ENCODE results near the gene IL1RAPL1. TPM values are rescaled to one million over a fixed set of nuclear protein-coding genes. Genes with fewer than 3 reads are reported as not detected.

The IL1RAPL1 gene
- total and polyA plus RNA-seq, 2 donors (not counting 1 experiment from before 2014, with no cell fraction given) = 0.25 to 2.8 TPM

DNA sequence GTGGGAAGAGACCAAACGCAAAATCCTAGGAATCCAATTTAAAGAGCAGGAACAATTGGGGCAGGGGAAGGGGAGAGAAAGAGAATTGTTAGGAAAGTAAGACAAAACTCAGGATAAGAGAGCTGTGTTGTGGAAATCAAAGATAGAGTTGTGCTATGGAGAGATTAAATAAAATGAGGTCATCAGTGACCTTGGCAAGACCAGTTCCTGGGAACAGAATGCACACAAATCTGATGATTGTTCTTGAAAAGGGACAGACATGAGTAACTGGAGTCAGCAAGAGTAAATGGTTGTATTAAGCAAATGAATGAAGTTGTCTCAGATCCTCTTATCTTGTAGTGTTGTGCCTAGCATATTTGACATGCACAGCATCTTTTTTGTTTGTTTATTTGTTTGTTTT, 267.4 kb downstream of the IL1RAPL1 start:
- H3K4me1 ChIP-seq (ENCODE audit: control insufficient read depth, extremely low read depth, insufficient read depth, low read length) = no peaks in the 10 kb centered on the region
- no peak overlapping the region for H3K27ac ChIP-seq (ENCODE audit: insufficient read depth, low read length)
- no peaks in the 10 kb centered on the region for H4K20me1 ChIP-seq (ENCODE audit: control insufficient read depth, extremely low read depth, insufficient read depth, low read length)
- H3K36me3 ChIP-seq (ENCODE audit: control insufficient read depth, insufficient read depth, low read length) = no peaks in the 10 kb centered on the region
- no peaks in the 10 kb centered on the region for H3K9me3 ChIP-seq (ENCODE audit: control insufficient read depth, insufficient read depth, low read depth, low read length)
- H3K27me3 ChIP-seq (ENCODE audit: control insufficient read depth, insufficient read depth, low read length) = no peaks in the 10 kb centered on the region
- no peak overlapping the region for H2AFZ ChIP-seq (ENCODE audit: low read length)
- no peak overlapping the region for H3K4me3 ChIP-seq (replicated peaks in 1 of 4; ENCODE audit: control extremely low read depth in 1 of 4, insufficient read depth in 1 of 4, low read depth in 3 of 4, low read length in 4 of 4)
- peak; percentile 5 to 25 for DNase-seq (ENCODE audit: low read depth in 2 of 2)
- TF ChIP-seq, protein P1, sequence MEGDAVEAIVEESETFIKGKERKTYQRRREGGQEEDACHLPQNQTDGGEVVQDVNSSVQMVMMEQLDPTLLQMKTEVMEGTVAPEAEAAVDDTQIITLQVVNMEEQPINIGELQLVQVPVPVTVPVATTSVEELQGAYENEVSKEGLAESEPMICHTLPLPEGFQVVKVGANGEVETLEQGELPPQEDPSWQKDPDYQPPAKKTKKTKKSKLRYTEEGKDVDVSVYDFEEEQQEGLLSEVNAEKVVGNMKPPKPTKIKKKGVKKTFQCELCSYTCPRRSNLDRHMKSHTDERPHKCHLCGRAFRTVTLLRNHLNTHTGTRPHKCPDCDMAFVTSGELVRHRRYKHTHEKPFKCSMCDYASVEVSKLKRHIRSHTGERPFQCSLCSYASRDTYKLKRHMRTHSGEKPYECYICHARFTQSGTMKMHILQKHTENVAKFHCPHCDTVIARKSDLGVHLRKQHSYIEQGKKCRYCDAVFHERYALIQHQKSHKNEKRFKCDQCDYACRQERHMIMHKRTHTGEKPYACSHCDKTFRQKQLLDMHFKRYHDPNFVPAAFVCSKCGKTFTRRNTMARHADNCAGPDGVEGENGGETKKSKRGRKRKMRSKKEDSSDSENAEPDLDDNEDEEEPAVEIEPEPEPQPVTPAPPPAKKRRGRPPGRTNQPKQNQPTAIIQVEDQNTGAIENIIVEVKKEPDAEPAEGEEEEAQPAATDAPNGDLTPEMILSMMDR (conservative IDR thresholded peaks at IDR 0.05 in 1 of 2, IDR thresholded peaks at IDR 0.05 in 1 of 2; ENCODE audit: low read depth in 1 of 2, low read length in 2 of 2) = no peak
- no peak for TF ChIP-seq EZH2 (IDR thresholded peaks at IDR 0.05; ENCODE audit: low read length, missing control alignments)
- no peak overlapping the region for H3K4me2 ChIP-seq (ENCODE audit: extremely low read depth, insufficient read depth, low read length)
- no peak overlapping the region for H3K9ac ChIP-seq (ENCODE audit: insufficient read depth, low read length)
- H3K79me2 ChIP-seq (ENCODE audit: control insufficient read depth, insufficient read depth, low read length) = no peaks in the 10 kb centered on the region

DNA sequence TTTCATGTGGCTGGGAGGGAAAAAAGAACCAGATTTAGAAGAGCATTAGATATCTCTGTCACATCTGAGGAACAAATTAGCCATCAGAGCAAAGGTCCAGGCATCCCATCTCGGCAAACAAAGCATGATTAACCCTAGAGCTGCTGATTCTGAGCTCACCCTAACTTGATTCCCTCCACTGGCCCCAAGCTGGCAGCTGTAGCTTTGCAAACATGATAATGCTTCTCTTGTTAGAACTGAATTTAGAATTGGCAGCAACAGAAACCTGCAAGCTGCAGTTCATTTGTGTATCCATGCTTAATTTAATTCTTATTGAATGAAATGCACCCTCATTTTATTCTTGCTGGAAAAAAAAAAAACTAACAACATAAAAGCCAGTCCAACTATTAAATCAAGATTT, 289.2 kb downstream of the IL1RAPL1 start:
- Histone ChIP-seq H4K20me1 (ENCODE audit: control insufficient read depth, extremely low read depth, insufficient read depth, low read length) (no peaks in the 10 kb centered on the region), H3K36me3 (ENCODE audit: control insufficient read depth, insufficient read depth, low read length) (no peaks in the 10 kb centered on the region), H3K27ac (ENCODE audit: insufficient read depth, low read length) (no peak overlapping the region), H3K4me1 (ENCODE audit: control insufficient read depth, extremely low read depth, insufficient read depth, low read length) (no peaks in the 10 kb centered on the region), H3K4me2 (ENCODE audit: extremely low read depth, insufficient read depth, low read length) (no peak overlapping the region), H3K9ac (ENCODE audit: insufficient read depth, low read length) (no peak overlapping the region), H3K79me2 (ENCODE audit: control insufficient read depth, insufficient read depth, low read length) (no peaks in the 10 kb centered on the region), H2AFZ (ENCODE audit: low read length) (no peak overlapping the region), H3K4me3 (replicated peaks in 1 of 4; ENCODE audit: control extremely low read depth in 1 of 4, insufficient read depth in 1 of 4, low read depth in 3 of 4, low read length in 4 of 4) (no peak overlapping the region), H3K9me3 (ENCODE audit: control insufficient read depth, insufficient read depth, low read depth, low read length) (no peaks in the 10 kb centered on the region), H3K27me3 (ENCODE audit: control insufficient read depth, insufficient read depth, low read length) (no peaks in the 10 kb centered on the region)
- no peak for TF ChIP-seq EZH2 (IDR thresholded peaks at IDR 0.05; ENCODE audit: low read length, missing control alignments)
- TF ChIP-seq, protein P1 (conservative IDR thresholded peaks at IDR 0.05 in 1 of 2, IDR thresholded peaks at IDR 0.05 in 1 of 2; ENCODE audit: low read depth in 1 of 2, low read length in 2 of 2) = no peak
- no peak for DNase-seq (ENCODE audit: low read depth in 2 of 2)

DNA sequence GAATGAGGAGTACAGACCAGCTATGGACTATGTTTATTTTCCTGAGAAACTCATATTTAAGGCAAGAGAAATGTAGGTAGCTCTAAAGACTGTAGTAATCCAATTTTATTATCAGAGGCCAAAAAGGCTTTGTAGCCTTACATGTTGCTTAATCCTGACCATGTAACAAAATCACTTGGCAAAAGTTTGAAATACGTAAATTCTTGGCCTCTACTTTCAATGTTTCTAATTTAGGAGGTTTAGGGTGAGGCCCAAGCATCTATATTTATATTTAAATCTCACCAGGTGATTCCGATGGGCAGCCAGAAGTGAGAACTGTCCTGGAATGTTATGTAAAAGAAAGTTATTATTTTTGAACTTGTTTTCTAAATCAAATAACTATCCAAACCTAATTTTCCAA, 289.7 kb downstream of the IL1RAPL1 start:
- H3K4me1 ChIP-seq (ENCODE audit: control insufficient read depth, extremely low read depth, insufficient read depth, low read length) = no peaks in the 10 kb centered on the region
- H3K4me3 ChIP-seq (replicated peaks in 1 of 4; ENCODE audit: control extremely low read depth in 1 of 4, insufficient read depth in 1 of 4, low read depth in 3 of 4, low read length in 4 of 4) = no peak overlapping the region
- H3K9me3 ChIP-seq (ENCODE audit: control insufficient read depth, insufficient read depth, low read depth, low read length) = no peaks in the 10 kb centered on the region
- no peak for DNase-seq (ENCODE audit: low read depth in 2 of 2)
- H3K36me3 ChIP-seq (ENCODE audit: control insufficient read depth, insufficient read depth, low read length) = no peaks in the 10 kb centered on the region
- no peak overlapping the region for H3K9ac ChIP-seq (ENCODE audit: insufficient read depth, low read length)
- H3K4me2 ChIP-seq (ENCODE audit: extremely low read depth, insufficient read depth, low read length) = no peak overlapping the region
- H3K79me2 ChIP-seq (ENCODE audit: control insufficient read depth, insufficient read depth, low read length) = no peaks in the 10 kb centered on the region
- H3K27ac ChIP-seq (ENCODE audit: insufficient read depth, low read length) = no peak overlapping the region
- no peaks in the 10 kb centered on the region for H4K20me1 ChIP-seq (ENCODE audit: control insufficient read depth, extremely low read depth, insufficient read depth, low read length)
- no peak for TF ChIP-seq EZH2 (IDR thresholded peaks at IDR 0.05; ENCODE audit: low read length, missing control alignments)
- TF ChIP-seq, protein P1 (conservative IDR thresholded peaks at IDR 0.05 in 1 of 2, IDR thresholded peaks at IDR 0.05 in 1 of 2; ENCODE audit: low read depth in 1 of 2, low read length in 2 of 2) = no peak
- H3K27me3 ChIP-seq (ENCODE audit: control insufficient read depth, insufficient read depth, low read length) = no peaks in the 10 kb centered on the region
- H2AFZ ChIP-seq (ENCODE audit: low read length) = no peak overlapping the region

All from fibroblast of lung (primary cell).